Measurements from ENCODE around the gene TMEM72. TPM values are rescaled to one million over a fixed set of nuclear protein-coding genes. Genes with fewer than 3 reads are reported as not detected.

The TMEM72 gene
- polyA plus RNA-seq, 1 donor from 2014 or later, result 1.4 TPM

GRCh38 chr10:44924261-44925040, 13.3 kb downstream of the TMEM72 start:
- TF ChIP-seq POLR2AphosphoS5 (IDR thresholded peaks at IDR 0.05) (no peak), RAD21 (conservative IDR thresholded peaks at IDR 0.05) (no peak), REST (IDR thresholded peaks at IDR 0.05; ENCODE audit: borderline replicate concordance) (no peak), TAF1 (IDR thresholded peaks at IDR 0.05; ENCODE audit: low read depth) (no peak), EZH2 (IDR thresholded peaks at IDR 0.05; ENCODE audit: borderline replicate concordance, insufficient read depth, low read length, poor library complexity, severe bottlenecking) (no peak), SMC3 (conservative IDR thresholded peaks at IDR 0.05; ENCODE audit: poor library complexity) (no peak), MXI1 (conservative IDR thresholded peaks at IDR 0.05; ENCODE audit: poor library complexity, severe bottlenecking) (no peak), CTCF (IDR thresholded peaks at IDR 0.05; ENCODE audit: poor library complexity, severe bottlenecking) (no peak), EP300 (conservative IDR thresholded peaks at IDR 0.05; ENCODE audit: poor library complexity, severe bottlenecking) (no peak)
- Histone ChIP-seq H3K9me2 (ENCODE audit: insufficient read depth, low read length) (no peaks in the 10 kb centered on the region), H3F3A (ENCODE audit: insufficient read depth, low read length, poor library complexity, severe bottlenecking) (no peaks in the 10 kb centered on the region), H3K4me2 (ENCODE audit: low read length) (no peak overlapping the region), H2AFZ (ENCODE audit: low read depth, low read length) (no peak overlapping the region), H3K27ac (ENCODE audit: low read length) (no peak overlapping the region), H4K20me1 (ENCODE audit: insufficient read depth) (no peaks in the 10 kb centered on the region), H3K36me3 (ENCODE audit: insufficient read depth, low read length) (no peaks in the 10 kb centered on the region), H3K4me3 (ENCODE audit: low read length) (no peak overlapping the region), H3K79me2 (replicated peaks; ENCODE audit: insufficient read depth, low read length) (no peaks in the 10 kb centered on the region), H3K9me3 (ENCODE audit: low read length) (no peaks in the 10 kb centered on the region), H3K27me3 (ENCODE audit: insufficient read depth, low read depth, low read length) (no peaks in the 10 kb centered on the region), H3K9ac (ENCODE audit: low read length) (no peak overlapping the region)

- Histone ChIP-seq H3K27me3 (ENCODE audit: insufficient read depth, low read depth, low read length) (no peaks in the 10 kb centered on the region), H3K79me2 (replicated peaks; ENCODE audit: insufficient read depth, low read length) (no peaks in the 10 kb centered on the region), H3K27ac (ENCODE audit: low read length) (no peak overlapping the region), H4K20me1 (ENCODE audit: insufficient read depth) (no peaks in the 10 kb centered on the region), H3K36me3 (ENCODE audit: insufficient read depth, low read length) (no peaks in the 10 kb centered on the region), H3K9me3 (ENCODE audit: low read length) (no peaks in the 10 kb centered on the region), H3K4me2 (ENCODE audit: low read length) (no peak overlapping the region), H2AFZ (ENCODE audit: low read depth, low read length) (no peak overlapping the region), H3K9me2 (ENCODE audit: insufficient read depth, low read length) (no peaks in the 10 kb centered on the region), H3K4me3 (ENCODE audit: low read length) (no peak overlapping the region), H3F3A (ENCODE audit: insufficient read depth, low read length, poor library complexity, severe bottlenecking) (no peaks in the 10 kb centered on the region), H3K9ac (ENCODE audit: low read length) (no peak overlapping the region)
- no peak for TF ChIP-seq EP300 (conservative IDR thresholded peaks at IDR 0.05; ENCODE audit: poor library complexity, severe bottlenecking)
- peak; percentile 57 for TF ChIP-seq RAD21 (conservative IDR thresholded peaks at IDR 0.05)
- TF ChIP-seq SMC3 (conservative IDR thresholded peaks at IDR 0.05; ENCODE audit: poor library complexity), result peak; percentile 69
- TF ChIP-seq EZH2 (IDR thresholded peaks at IDR 0.05; ENCODE audit: borderline replicate concordance, insufficient read depth, low read length, poor library complexity, severe bottlenecking), result no peak
- no peak for TF ChIP-seq POLR2AphosphoS5 (IDR thresholded peaks at IDR 0.05)
- TF ChIP-seq CTCF (IDR thresholded peaks at IDR 0.05; ENCODE audit: poor library complexity, severe bottlenecking), result peak; percentile 59
- no peak for TF ChIP-seq REST (IDR thresholded peaks at IDR 0.05; ENCODE audit: borderline replicate concordance)
- TF ChIP-seq MXI1 (conservative IDR thresholded peaks at IDR 0.05; ENCODE audit: poor library complexity, severe bottlenecking), result no peak
- TF ChIP-seq TAF1 (IDR thresholded peaks at IDR 0.05; ENCODE audit: low read depth), result no peak
These were observed 14.1 kb downstream of the TMEM72 start for GRCh38 chr10:44925224-44925623.

Measured in neural cell (in vitro differentiated cells).